ENCODE data around the gene LGI2.

DNA sequence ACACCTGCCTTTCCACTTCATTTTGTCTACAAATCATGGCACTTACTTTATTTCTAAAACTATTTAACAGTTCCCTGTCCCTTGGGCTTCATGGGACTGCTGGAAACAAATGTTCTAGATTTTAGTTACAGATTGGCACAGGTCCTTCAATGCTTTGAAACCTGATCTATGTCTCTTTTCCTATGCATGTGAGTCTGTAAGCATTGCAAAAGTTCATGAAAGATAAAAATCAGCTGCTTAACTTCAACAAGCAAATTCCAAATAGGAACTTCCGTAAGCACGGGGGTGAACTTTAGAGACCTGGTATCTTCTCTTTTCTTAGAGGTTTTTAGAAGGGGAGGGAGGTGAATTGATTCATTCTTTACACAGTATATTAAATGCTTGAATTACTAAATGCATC is 9.5 kb downstream of the LGI2 start:
- TF ChIP-seq, protein P1, sequence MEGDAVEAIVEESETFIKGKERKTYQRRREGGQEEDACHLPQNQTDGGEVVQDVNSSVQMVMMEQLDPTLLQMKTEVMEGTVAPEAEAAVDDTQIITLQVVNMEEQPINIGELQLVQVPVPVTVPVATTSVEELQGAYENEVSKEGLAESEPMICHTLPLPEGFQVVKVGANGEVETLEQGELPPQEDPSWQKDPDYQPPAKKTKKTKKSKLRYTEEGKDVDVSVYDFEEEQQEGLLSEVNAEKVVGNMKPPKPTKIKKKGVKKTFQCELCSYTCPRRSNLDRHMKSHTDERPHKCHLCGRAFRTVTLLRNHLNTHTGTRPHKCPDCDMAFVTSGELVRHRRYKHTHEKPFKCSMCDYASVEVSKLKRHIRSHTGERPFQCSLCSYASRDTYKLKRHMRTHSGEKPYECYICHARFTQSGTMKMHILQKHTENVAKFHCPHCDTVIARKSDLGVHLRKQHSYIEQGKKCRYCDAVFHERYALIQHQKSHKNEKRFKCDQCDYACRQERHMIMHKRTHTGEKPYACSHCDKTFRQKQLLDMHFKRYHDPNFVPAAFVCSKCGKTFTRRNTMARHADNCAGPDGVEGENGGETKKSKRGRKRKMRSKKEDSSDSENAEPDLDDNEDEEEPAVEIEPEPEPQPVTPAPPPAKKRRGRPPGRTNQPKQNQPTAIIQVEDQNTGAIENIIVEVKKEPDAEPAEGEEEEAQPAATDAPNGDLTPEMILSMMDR (IDR thresholded peaks at IDR 0.05): no peak
- no peak for TF ChIP-seq POLR2A (IDR thresholded peaks at IDR 0.05)
